ENCODE results near the gene PRKCA. TPM values are rescaled to one million over a fixed set of nuclear protein-coding genes. Genes with fewer than 3 reads are reported as not detected.

The PRKCA gene
- total and polyA plus RNA-seq, 2 donors (not counting 3 experiments of a cell fraction or from before 2014, with no cell fraction given) = 7.5 to 34.2 TPM

- peaks cover 3% of the 10 kb centered on the region for H3K4me1 ChIP-seq (ENCODE audit: control insufficient read depth, extremely low read depth, insufficient read depth, low read length)
- H3K36me3 ChIP-seq (ENCODE audit: control insufficient read depth in 2 of 2, extremely low read depth in 1 of 2, insufficient read depth in 2 of 2, low read length in 2 of 2) = no peaks in the 10 kb centered on the region
- H3K27ac ChIP-seq (ENCODE audit: insufficient read depth, low read depth, low read length) = no peak overlapping the region
- BruUV-seq (replicated peaks) = no TSS peak
- intact Hi-C loops (cut with micrococcal nuclease) = no loop called here
- H2AFZ ChIP-seq (ENCODE audit: low read depth, low read length) = no peak overlapping the region
- H3K9me1 ChIP-seq (replicated peaks; ENCODE audit: control insufficient read depth, extremely low read depth, insufficient read depth, low read length) = no peaks in the 10 kb centered on the region
- H3K9ac ChIP-seq (replicated peaks; ENCODE audit: extremely low read depth, insufficient read depth, low read length) = no peak overlapping the region
- POLR2A ChIA-PET = no interaction called here
- no peaks in the 10 kb centered on the region for H3K9me3 ChIP-seq (replicated peaks; ENCODE audit: control insufficient read depth, insufficient read depth, low read length)
- DNase-seq (ENCODE audit: low read depth, low spot score) (no peak), FAIRE-seq (no peak)
- CTCF ChIA-PET = interaction anchor here (1.1 kb wide), 1 partner anchor 8 kb away, joined by 3 read pairs; no protein-coding TSS in a partner anchor
- no peak overlapping the region for H3K4me3 ChIP-seq (replicated peaks in 1 of 3; ENCODE audit: insufficient read depth in 1 of 3, low read depth in 1 of 3, low read length in 3 of 3)
- H3K4me2 ChIP-seq (ENCODE audit: insufficient read depth, low read length) = no peak overlapping the region
- dilution Hi-C loops (cut with MboI; ENCODE audit: extremely low pct_ligation_motif_present, low sequenced_read_pairs) = no loop called here
- H3K27me3 ChIP-seq (ENCODE audit: control insufficient read depth in 2 of 2, insufficient read depth in 2 of 2, low read length in 2 of 2) = no peaks in the 10 kb centered on the region
- H4K20me1 ChIP-seq (replicated peaks; ENCODE audit: control insufficient read depth, extremely low read depth, insufficient read depth, low read length) = no peaks in the 10 kb centered on the region
- TF ChIP-seq GATA2 (IDR thresholded peaks at IDR 0.05; ENCODE audit: insufficient read depth, insufficient read length, low read depth, low read length) (no peak), EZH2 (IDR thresholded peaks at IDR 0.05; ENCODE audit: borderline replicate concordance, low read depth, low read length, severe bottlenecking) (no peak), POLR2A (IDR thresholded peaks at IDR 0.05; ENCODE audit: low read depth, low read length) (no peak), CTCF (IDR thresholded peaks at IDR 0.05; ENCODE audit: extremely low read depth in 1 of 2, insufficient read depth in 1 of 2, low read depth in 1 of 2, low read length in 2 of 2) (no peak), FOS (IDR thresholded peaks at IDR 0.05; ENCODE audit: borderline replicate concordance, insufficient read depth, low read length) (no peak), MYC (IDR thresholded peaks at IDR 0.05; ENCODE audit: low read depth, low read length) (no peak), POLR2AphosphoS5 (IDR thresholded peaks at IDR 0.05; ENCODE audit: insufficient read depth, low read depth, low read length) (no peak)
- H3K79me2 ChIP-seq (ENCODE audit: control insufficient read depth, insufficient read depth, low read length) = no peaks in the 10 kb centered on the region
These were observed 253.2 kb downstream of the PRKCA start for GRCh38 chr17:66555605-66556004.

All from endothelial cell of umbilical vein (primary cell).